Spleen (tissue), 11 donors: Measurements from ENCODE around the gene ECHDC3. TPM values are rescaled to one million over a fixed set of nuclear protein-coding genes. Genes with fewer than 3 reads are reported as not detected.

ENCODE experiments used
- DNase-seq: peaks from one replicate; pipeline ENCODE4 v3.0.0-alpha.2; 2020
- H3K27ac ChIP-seq, 8 donors: fragments of 200-600 bp; sonication (generic) in 7 of 8; 1 replicate in 4 of 8; 2 replicates in 4 of 8; pipeline versions ENCODE4 v1.5.0 to v1.8.0; 2016 to 2021; ENCODE audit warnings: inconsistent platforms in 4 of 8, mild to moderate bottlenecking in 4 of 8, moderate library complexity in 1 of 8
- H3K27me3 ChIP-seq, 7 donors: fragments of 200-600 bp; sonication (generic) in 6 of 7; replicated peaks in 1 of 7; 1 replicate in 4 of 7; 2 replicates in 3 of 7; pipeline versions ENCODE4 v1.5.0 to v1.8.0; 2016 to 2021; ENCODE audit warnings: inconsistent platforms in 3 of 7, mild to moderate bottlenecking in 1 of 7
- H3K36me3 ChIP-seq, 6 donors: fragments of 200-600 bp; sonication (generic) in 5 of 6; 1 replicate in 4 of 6; 2 replicates in 2 of 6; pipeline versions ENCODE4 v1.5.0 to v1.8.0; 2016 to 2021; ENCODE audit warnings: inconsistent platforms in 2 of 6
- H3K4me1 ChIP-seq, 6 donors: fragments of 200-600 bp; sonication (generic) in 5 of 6; 1 replicate in 3 of 6; 2 replicates in 3 of 6; pipeline versions ENCODE4 v1.5.0 to v1.8.0; 2016 to 2021; ENCODE audit warnings: inconsistent platforms in 3 of 6
- H3K4me3 ChIP-seq, 8 donors: fragments of 200-600 bp; sonication (generic) in 7 of 8; 1 replicate in 4 of 8; 2 replicates in 4 of 8; pipeline versions ENCODE4 v1.5.0 to v1.8.0; 2016 to 2021; ENCODE audit warnings: inconsistent platforms in 4 of 8, mild to moderate bottlenecking in 4 of 8, moderate library complexity in 2 of 8
- H3K9me3 ChIP-seq, 8 donors: fragments of 200-600 bp; sonication (generic) in 7 of 8; 1 replicate in 4 of 8; 2 replicates in 4 of 8; pipeline versions ENCODE4 v1.5.0 to v1.8.0; 2016 to 2021; ENCODE audit warnings: inconsistent platforms in 4 of 8
- POLR2A ChIP-seq, 3 donors: fragments of 450-650 bp; IDR thresholded peaks; one replicate each; pipeline ENCODE4 v1.5.1; 2017; ENCODE audit warnings: antibody characterized with exemption in 3 of 3, mild to moderate bottlenecking in 1 of 3
- POLR2AphosphoS5 ChIP-seq, 3 donors: sonication (generic); formaldehyde crosslinking; IDR thresholded peaks; one replicate each; pipeline ENCODE4 v1.5.1; 2017; ENCODE audit warnings: antibody characterized with exemption in 3 of 3
- WGBS, 5 donors: extraction: QIAGEN DNeasy Blood & Tissue Kit in 3 of 5; methylation state at CpG; one replicate each; pipeline versions ENCODE4 v1.1.5 to v1.1.7; 2013 to 2018; 5-methylcytosine and 5-hydroxymethylcytosine counted together
- intact Hi-C: fragments of 100-400 bp; cut with DNase I; formaldehyde crosslinking; loops from one replicate; pipeline ENCODE4 v1.15.0; 2023; ENCODE audit warnings: low total_unique reads
- polyA plus RNA-seq, 3 donors: library from polyadenylated mRNA; stranded (reverse); fragments of 200-250 nt; gene quantifications; one replicate each; pipeline ENCODE4 v1.2.1, GENCODE V29; 2013
- total RNA-seq, 7 donors: library from RNA; depleted of rRNA in 3 of 7; stranded (reverse); fragments of >200 nt in 3 of 7; fragmentation: NEBNext Ultra II Directional in 4 of 7; extraction: Animal tissue kit (Norgen Biotek cat#: 25700) in 4 of 7; gene quantifications; one replicate each; pipeline versions ENCODE4 v1.1.0 to v1.2.1, GENCODE V29; 2016 to 2021
- TF ChIP-seq, protein P1 (sequence below), 11 experiments: fragments of 200-600 bp in 7 of 11; fragments of 450-650 bp in 4 of 11; sonication (generic) in 4 of 11; IDR thresholded peaks in 8 of 11; conservative IDR thresholded peaks in 3 of 11; 1 replicate in 7 of 11; 2 replicates in 4 of 11; pipeline versions ENCODE4 v1.4.0 to v1.8.0; 2016 to 2021; ENCODE audit warnings: antibody characterized with exemption in 11 of 11, inconsistent platforms in 4 of 11, mild to moderate bottlenecking in 1 of 11
- donor health status: healthy with polysubstance abuse.
- donor health status: DM: no; HTN: no; CAD: no; lungs with moderate emphysema.
- donor health status: DM: no; HTN: no; CAD: no.
- donor health status: Bipolar disorder and iron deficiency.
- donor health status: healthy.
- donor health status: DM: no; HTN: no; CAD: no.
- donor health status: DM: yes; HTN: yes; CAD: no.

Gene ECHDC3
- total and polyA plus RNA-seq, 10 donors: 5.6 to 49.7 (median 16.7) TPM

DNA sequence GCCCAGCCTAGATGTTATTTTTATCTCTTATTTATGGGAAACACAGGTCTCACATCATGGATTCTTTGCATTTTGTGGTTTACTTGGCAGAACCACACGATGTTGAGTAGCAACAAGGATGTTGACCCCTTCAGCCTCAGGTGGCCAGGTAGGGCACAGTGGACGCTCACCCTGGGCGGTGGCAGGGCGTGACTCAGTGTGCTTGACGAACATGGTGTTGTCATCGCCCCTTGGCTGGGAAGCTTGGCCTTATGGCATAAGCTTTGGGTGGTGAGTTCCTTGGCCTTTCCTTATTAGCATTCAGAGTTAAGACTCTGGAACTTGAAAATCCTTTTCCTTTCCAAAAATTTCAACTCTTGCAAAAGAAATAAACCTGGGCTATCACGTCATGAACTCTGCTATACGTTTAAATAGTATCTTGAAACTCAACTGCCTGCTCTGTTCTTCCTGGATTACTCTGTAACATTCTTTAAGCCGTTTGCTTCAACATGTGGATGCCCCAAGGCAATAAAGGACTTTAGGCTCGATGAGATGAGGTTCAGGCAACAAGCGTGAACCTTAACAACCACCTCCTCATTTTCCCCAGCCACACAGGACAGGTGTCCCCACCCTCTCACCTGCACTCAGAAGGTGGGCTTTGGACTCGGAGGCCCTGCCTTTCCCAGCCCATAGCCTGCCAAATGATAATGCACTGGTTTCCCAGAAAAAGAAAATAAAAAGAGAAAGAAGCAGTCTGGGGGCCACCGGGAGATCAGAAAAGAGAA is 22.5 kb upstream of the ECHDC3 start:
- WGBS, 5 donors: 76 to 87% (median 81%) methylated on average over 13 of the region's 13 CpGs
- peaks cover 0 to 10% (median 0%) of the 10 kb centered on the region in 8 donors for H3K9me3 ChIP-seq
- intact Hi-C loops: no loop called here
- no peak for DNase-seq
- no peak for TF ChIP-seq POLR2A (IDR thresholded peaks at IDR 0.05)
- TF ChIP-seq, protein P1, sequence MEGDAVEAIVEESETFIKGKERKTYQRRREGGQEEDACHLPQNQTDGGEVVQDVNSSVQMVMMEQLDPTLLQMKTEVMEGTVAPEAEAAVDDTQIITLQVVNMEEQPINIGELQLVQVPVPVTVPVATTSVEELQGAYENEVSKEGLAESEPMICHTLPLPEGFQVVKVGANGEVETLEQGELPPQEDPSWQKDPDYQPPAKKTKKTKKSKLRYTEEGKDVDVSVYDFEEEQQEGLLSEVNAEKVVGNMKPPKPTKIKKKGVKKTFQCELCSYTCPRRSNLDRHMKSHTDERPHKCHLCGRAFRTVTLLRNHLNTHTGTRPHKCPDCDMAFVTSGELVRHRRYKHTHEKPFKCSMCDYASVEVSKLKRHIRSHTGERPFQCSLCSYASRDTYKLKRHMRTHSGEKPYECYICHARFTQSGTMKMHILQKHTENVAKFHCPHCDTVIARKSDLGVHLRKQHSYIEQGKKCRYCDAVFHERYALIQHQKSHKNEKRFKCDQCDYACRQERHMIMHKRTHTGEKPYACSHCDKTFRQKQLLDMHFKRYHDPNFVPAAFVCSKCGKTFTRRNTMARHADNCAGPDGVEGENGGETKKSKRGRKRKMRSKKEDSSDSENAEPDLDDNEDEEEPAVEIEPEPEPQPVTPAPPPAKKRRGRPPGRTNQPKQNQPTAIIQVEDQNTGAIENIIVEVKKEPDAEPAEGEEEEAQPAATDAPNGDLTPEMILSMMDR (IDR thresholded peaks at IDR 0.05 in 8 of 11, conservative IDR thresholded peaks at IDR 0.05 in 3 of 11): no peak
- TF ChIP-seq POLR2AphosphoS5 (IDR thresholded peaks at IDR 0.05): no peak
- H3K4me1 ChIP-seq: peaks cover 0 to 44% (median 18%) of the 10 kb centered on the region in 6 donors
- peak overlapping the region in 5 of 8 donors; percentile 27 to 71 (median 54) for H3K27ac ChIP-seq
- H3K27me3 ChIP-seq: no peaks in the 10 kb centered on the region
- H3K36me3 ChIP-seq: no peaks in the 10 kb centered on the region
- H3K4me3 ChIP-seq: no peak overlapping the region

DNA sequence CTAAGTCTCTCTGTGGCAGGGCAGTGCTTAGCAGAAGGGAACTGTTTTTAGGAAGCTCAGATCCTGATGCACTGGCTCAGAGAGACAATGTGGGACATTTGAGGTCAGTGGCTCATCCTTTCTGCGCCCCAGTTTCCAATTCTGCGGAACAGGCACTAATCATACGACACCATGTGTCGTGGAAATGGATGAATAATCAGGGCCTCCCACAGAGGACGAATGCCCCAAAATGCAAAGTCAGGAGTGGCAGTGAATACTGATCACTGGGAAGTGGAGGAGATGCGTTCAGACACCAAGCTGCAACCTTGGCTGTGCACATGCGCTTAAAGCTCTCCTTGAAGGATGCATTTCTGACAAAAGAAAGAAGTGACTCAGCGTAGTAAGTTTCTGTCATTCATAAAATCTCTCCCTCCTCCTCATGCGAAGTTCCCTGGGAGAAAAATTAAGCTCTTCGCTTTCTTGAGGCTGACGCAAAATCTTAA is 21.9 kb upstream of the ECHDC3 start:
- intact Hi-C loops: no loop called here
- TF ChIP-seq POLR2AphosphoS5 (IDR thresholded peaks at IDR 0.05) (peak in 1 of 3 donors; percentile 50), POLR2A (IDR thresholded peaks at IDR 0.05) (no peak)
- Histone ChIP-seq H3K27me3 (no peaks in the 10 kb centered on the region), H3K4me1 (peaks cover 0 to 50% (median 23%) of the 10 kb centered on the region in 6 donors), H3K9me3 (peaks cover 0 to 10% (median 0%) of the 10 kb centered on the region in 8 donors), H3K4me3 (no peak overlapping the region), H3K27ac (peak overlapping the region in 5 of 8 donors; percentile 27 to 71 (median 54)), H3K36me3 (no peaks in the 10 kb centered on the region)
- DNase-seq: no peak
- 71 to 77% (median 73%) methylated on average over 9 to 11 of the region's 11 CpGs for WGBS, 5 donors

DNA sequence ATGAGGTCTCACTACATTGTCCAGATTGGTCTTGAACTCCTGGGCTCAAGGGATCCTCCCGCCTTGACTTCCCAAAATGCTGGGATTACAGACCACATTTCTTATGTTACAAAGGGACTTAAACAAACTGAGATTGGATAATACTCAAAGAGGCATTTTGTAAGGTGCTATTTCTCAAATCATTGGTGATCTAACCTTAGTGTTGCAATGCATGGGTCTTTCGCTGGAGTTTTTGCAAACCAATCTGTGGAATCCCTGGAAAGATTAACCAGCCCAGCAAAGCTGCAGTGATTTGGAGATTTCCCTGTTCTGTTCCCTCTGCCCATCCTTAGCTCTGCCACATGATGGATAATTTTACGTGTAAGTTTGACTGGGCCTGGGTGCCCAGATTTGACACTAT is 20.4 kb upstream of the ECHDC3 start:
- Histone ChIP-seq H3K27ac (no peak overlapping the region), H3K36me3 (no peaks in the 10 kb centered on the region), H3K9me3 (peaks cover 0 to 6% (median 0%) of the 10 kb centered on the region in 8 donors), H3K4me1 (peaks cover 0 to 52% (median 23%) of the 10 kb centered on the region in 6 donors), H3K27me3 (no peaks in the 10 kb centered on the region), H3K4me3 (no peak overlapping the region)
- no peak for DNase-seq
- TF ChIP-seq POLR2AphosphoS5 (IDR thresholded peaks at IDR 0.05) (no peak), POLR2A (IDR thresholded peaks at IDR 0.05) (no peak)
- TF ChIP-seq, protein P1 (IDR thresholded peaks at IDR 0.05 in 8 of 11, conservative IDR thresholded peaks at IDR 0.05 in 3 of 11): no peak
- intact Hi-C loops: no loop called here
- WGBS, 5 donors: 68 to 93% (median 84%) methylated on average over 3 of the region's 3 CpGs

DNA sequence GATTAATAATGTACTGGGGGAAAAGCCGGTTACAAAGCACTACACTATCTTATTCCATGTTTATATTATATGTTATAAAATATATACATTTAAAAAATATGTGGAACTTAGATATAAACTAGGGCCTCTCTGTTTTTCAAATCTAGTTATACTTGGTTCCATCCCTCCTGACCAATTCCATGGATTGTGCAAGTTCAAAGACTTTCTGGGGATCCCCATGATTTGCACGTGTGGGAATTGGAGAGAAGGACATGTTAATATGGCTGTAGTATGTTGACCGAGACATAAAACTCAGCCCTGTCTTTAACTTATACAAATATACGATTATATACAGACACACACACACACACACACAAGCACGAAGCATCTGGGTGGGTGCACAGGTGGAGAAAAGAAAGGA is 18.8 kb upstream of the ECHDC3 start:
- Histone ChIP-seq H3K36me3 (no peaks in the 10 kb centered on the region), H3K9me3 (peaks cover 0 to 6% (median 3%) of the 10 kb centered on the region in 8 donors), H3K27ac (no peak overlapping the region), H3K4me1 (peaks cover 0 to 41% (median 21%) of the 10 kb centered on the region in 6 donors), H3K4me3 (no peak overlapping the region), H3K27me3 (no peaks in the 10 kb centered on the region)
- no peak for DNase-seq
- WGBS, 5 donors: 77 to 93% (median 89%) methylated on average over 5 of the region's 5 CpGs
- intact Hi-C loops: no loop called here
- TF ChIP-seq, protein P1 (IDR thresholded peaks at IDR 0.05 in 8 of 11, conservative IDR thresholded peaks at IDR 0.05 in 3 of 11): no peak
- TF ChIP-seq POLR2A (IDR thresholded peaks at IDR 0.05) (no peak), POLR2AphosphoS5 (IDR thresholded peaks at IDR 0.05) (no peak)
